ENCODE results near the gene NKD2. TPM values are rescaled to one million over a fixed set of nuclear protein-coding genes. Genes with fewer than 3 reads are reported as not detected.

Gene NKD2
- total and polyA plus RNA-seq, 5 donors from 2014 or later = not detected

DNA sequence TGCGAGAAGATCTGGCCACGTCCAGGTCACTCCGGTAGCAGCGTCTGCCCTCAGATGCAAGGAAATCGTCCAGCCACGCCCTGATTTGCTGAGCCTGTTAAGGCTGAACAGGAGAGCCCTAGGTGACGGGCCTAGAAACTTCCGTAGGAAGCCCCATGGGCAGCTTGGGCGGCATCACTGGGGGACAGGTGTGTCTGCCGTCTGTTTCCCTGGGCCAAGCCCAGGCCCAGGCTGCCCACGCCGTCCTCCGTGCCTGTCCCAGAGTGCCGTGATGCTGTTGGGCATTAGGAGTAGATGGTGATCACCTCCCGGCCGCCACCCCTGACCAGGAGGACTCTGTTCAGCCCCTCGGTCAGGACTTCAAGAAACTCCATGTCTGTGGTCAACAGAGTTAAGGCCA lies 43.5 kb downstream of the NKD2 start:
- Mint-ChIP-seq H3K4me1 (peaks cover 0 to 4% (median 0%) of the 10 kb centered on the region in 4 donors), H3K9me3 (peaks cover 0 to 3% (median 0%) of the 10 kb centered on the region in 7 donors), H3K27me3 (no peaks in the 10 kb centered on the region), H3K36me3 (peaks cover 16% of the 10 kb centered on the region), H3K4me3 (no peak overlapping the region), H3K27ac (no peak overlapping the region)
- DNase-seq (no peak), ATAC-seq (ENCODE audit: low read depth in 2 of 2) (no peak)
- no peaks in the 10 kb centered on the region for H3K9me3 ChIP-seq (ENCODE audit: control insufficient read depth in 2 of 2, low read length in 2 of 2)
- H3K4me1 ChIP-seq (ENCODE audit: control insufficient read depth, insufficient read depth, low read length, poor library complexity, severe bottlenecking) = no peaks in the 10 kb centered on the region
- H3K27ac ChIP-seq (ENCODE audit: insufficient read depth, low read length, poor library complexity, severe bottlenecking) = no peak overlapping the region
- H3K36me3 ChIP-seq (ENCODE audit: control insufficient read depth, insufficient read depth, low read length) = peaks cover 26% of the 10 kb centered on the region
- H3K4me3 ChIP-seq (ENCODE audit: low read depth, low read length) = no peak overlapping the region
- no peaks in the 10 kb centered on the region for H3K27me3 ChIP-seq (ENCODE audit: control insufficient read depth, insufficient read depth, low read length)

DNA sequence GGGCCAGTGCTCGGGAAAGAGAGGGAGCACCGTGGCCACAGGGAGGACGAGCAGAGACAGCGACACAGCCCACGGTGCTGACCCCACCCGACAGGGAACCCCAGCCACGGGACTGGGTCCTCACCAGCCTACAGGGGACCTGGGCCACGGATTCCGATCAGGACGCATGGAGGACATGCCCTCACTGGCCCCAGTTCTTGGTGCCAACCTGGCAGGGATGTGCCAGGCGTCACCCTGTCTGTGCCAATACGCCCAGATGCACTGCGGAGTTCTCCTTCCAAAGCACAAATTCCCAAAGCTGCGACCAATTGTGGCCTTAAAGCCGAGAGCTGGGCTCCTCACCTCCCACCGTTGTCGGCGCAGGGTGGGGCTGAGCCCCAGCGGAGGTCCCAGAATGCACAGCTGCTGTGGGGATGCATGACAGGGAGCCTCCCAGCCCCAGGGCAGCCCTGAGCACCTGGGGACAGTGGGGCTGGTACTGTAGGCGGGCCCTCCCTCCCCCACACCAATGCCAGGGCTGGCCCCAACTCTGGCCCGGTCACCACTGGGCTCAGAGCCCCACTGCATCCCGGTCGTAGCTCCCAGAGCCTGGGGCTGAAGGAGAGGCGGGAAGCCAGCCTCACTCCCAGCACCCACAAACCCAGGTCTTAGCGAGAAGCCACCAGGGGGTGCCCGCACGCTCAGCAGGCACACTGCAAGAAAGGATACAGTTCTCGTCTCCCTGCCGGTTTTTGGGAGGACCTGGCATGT lies 44.2 kb downstream of the NKD2 start:
- Mint-ChIP-seq H3K27ac (no peak overlapping the region), H3K36me3 (peaks cover 16% of the 10 kb centered on the region), H3K4me1 (peaks cover 0 to 4% (median 0%) of the 10 kb centered on the region in 4 donors), H3K27me3 (no peaks in the 10 kb centered on the region), H3K4me3 (no peak overlapping the region), H3K9me3 (peaks cover 0 to 3% (median 0%) of the 10 kb centered on the region in 7 donors)
- H3K27ac ChIP-seq (ENCODE audit: insufficient read depth, low read length, poor library complexity, severe bottlenecking) = no peak overlapping the region
- H3K27me3 ChIP-seq (ENCODE audit: control insufficient read depth, insufficient read depth, low read length) = no peaks in the 10 kb centered on the region
- peaks cover 26% of the 10 kb centered on the region for H3K36me3 ChIP-seq (ENCODE audit: control insufficient read depth, insufficient read depth, low read length)
- no peak overlapping the region for H3K4me3 ChIP-seq (ENCODE audit: low read depth, low read length)
- no peaks in the 10 kb centered on the region for H3K9me3 ChIP-seq (ENCODE audit: control insufficient read depth in 2 of 2, low read length in 2 of 2)
- H3K4me1 ChIP-seq (ENCODE audit: control insufficient read depth, insufficient read depth, low read length, poor library complexity, severe bottlenecking) = no peaks in the 10 kb centered on the region
- ATAC-seq (ENCODE audit: low read depth in 2 of 2) (no peak), DNase-seq (no peak)

DNA sequence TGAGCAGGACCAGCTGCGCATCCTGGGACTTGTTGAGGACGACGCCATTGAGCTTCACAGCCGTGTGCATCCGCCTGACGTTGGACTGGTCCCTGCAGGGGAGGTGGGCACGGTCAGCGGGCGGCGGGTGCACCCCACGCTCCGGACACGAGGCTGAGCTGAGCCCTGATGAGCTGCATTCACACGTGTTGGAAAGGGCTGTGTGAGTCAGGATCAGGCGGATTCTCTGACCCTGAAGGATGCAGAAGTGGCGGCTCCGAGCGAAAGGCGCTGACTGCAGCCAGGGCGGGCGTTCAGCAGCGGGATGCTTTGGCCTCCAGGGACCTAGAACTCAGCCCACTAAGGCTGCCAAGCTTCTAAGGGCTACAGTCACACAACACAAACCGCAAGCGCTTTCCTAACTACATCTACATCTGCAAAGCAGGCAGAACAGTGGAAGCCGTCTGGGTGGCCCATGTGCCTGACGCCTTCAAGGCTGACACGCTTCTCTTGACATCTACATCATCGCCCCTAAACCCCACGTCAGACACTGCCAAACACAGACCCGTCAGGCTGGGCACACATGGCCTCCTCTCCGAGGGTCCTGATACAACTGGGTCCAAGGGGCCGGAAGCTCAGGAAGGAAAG lies 44.9 kb downstream of the NKD2 start:
- H3K4me1 Mint-ChIP-seq = no peaks in the 10 kb centered on the region
- no peak overlapping the region for H3K27ac Mint-ChIP-seq
- no peaks in the 10 kb centered on the region for H3K4me1 ChIP-seq (ENCODE audit: control insufficient read depth, insufficient read depth, low read length, poor library complexity, severe bottlenecking)
- no peaks in the 10 kb centered on the region for H3K9me3 ChIP-seq (ENCODE audit: control insufficient read depth in 2 of 2, low read length in 2 of 2)
- H3K4me3 ChIP-seq (ENCODE audit: low read depth, low read length) = no peak overlapping the region
- ATAC-seq (ENCODE audit: low read depth in 2 of 2) = no peak
- H3K27me3 Mint-ChIP-seq = no peaks in the 10 kb centered on the region
- peaks cover 0 to 2% (median 0%) of the 10 kb centered on the region in 7 donors for H3K9me3 Mint-ChIP-seq
- H3K36me3 Mint-ChIP-seq = peaks cover 16% of the 10 kb centered on the region
- DNase-seq = no peak
- H3K27me3 ChIP-seq (ENCODE audit: control insufficient read depth, insufficient read depth, low read length) = no peaks in the 10 kb centered on the region
- H3K27ac ChIP-seq (ENCODE audit: insufficient read depth, low read length, poor library complexity, severe bottlenecking) = no peak overlapping the region
- H3K4me3 Mint-ChIP-seq = no peak overlapping the region
- peaks cover 26% of the 10 kb centered on the region for H3K36me3 ChIP-seq (ENCODE audit: control insufficient read depth, insufficient read depth, low read length)

DNA sequence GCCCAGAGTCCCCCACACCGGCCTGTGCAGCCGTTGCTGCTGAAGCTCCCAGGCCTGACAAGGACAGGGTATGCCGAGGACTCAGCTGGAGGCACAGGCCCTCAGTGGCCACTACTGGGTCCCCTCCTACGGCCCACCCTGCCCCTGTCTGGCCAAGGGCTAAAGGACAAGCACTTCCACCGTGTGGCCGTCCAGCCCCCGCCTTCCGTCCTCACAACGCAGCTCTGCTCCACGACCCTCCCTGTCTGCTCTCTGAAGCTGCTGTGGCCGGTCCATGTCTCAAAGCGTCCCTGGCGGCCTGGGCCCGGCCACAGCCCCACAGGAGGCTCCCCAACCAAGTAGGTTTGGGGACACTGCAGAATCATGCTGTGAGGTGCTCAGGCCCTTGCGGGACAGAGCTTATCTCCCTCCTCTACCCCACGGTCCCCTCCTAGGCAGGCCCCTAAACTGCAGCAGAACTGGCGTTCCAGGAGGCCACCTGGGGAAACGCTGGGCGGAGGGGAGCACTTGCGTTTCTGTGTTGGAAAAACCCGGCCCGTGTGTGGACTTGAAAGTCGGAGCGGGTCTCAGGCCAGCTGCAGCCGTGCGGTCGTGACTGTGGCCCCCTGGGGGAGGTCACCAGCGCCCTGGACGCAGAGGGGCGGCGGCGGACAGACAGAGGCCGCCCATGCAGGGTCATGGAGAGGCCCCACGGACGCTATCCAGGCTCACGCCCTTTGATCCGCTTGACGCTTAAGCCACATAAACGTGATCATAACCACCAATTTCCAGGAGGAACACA lies 45.6 kb downstream of the NKD2 start:
- H3K4me1 Mint-ChIP-seq = no peaks in the 10 kb centered on the region
- no peaks in the 10 kb centered on the region for H3K27me3 Mint-ChIP-seq
- Histone ChIP-seq H3K9me3 (ENCODE audit: control insufficient read depth in 2 of 2, low read length in 2 of 2) (no peaks in the 10 kb centered on the region), H3K36me3 (ENCODE audit: control insufficient read depth, insufficient read depth, low read length) (peaks cover 32% of the 10 kb centered on the region), H3K27me3 (ENCODE audit: control insufficient read depth, insufficient read depth, low read length) (no peaks in the 10 kb centered on the region), H3K27ac (ENCODE audit: insufficient read depth, low read length, poor library complexity, severe bottlenecking) (no peak overlapping the region), H3K4me1 (ENCODE audit: control insufficient read depth, insufficient read depth, low read length, poor library complexity, severe bottlenecking) (no peaks in the 10 kb centered on the region), H3K4me3 (ENCODE audit: low read depth, low read length) (no peak overlapping the region)
- DNase-seq (no peak), ATAC-seq (ENCODE audit: low read depth in 2 of 2) (no peak)
- no peak overlapping the region for H3K27ac Mint-ChIP-seq
- no peak overlapping the region for H3K4me3 Mint-ChIP-seq
- H3K9me3 Mint-ChIP-seq = peaks cover 0 to 2% (median 0%) of the 10 kb centered on the region in 7 donors
- peaks cover 16% of the 10 kb centered on the region for H3K36me3 Mint-ChIP-seq

DNA sequence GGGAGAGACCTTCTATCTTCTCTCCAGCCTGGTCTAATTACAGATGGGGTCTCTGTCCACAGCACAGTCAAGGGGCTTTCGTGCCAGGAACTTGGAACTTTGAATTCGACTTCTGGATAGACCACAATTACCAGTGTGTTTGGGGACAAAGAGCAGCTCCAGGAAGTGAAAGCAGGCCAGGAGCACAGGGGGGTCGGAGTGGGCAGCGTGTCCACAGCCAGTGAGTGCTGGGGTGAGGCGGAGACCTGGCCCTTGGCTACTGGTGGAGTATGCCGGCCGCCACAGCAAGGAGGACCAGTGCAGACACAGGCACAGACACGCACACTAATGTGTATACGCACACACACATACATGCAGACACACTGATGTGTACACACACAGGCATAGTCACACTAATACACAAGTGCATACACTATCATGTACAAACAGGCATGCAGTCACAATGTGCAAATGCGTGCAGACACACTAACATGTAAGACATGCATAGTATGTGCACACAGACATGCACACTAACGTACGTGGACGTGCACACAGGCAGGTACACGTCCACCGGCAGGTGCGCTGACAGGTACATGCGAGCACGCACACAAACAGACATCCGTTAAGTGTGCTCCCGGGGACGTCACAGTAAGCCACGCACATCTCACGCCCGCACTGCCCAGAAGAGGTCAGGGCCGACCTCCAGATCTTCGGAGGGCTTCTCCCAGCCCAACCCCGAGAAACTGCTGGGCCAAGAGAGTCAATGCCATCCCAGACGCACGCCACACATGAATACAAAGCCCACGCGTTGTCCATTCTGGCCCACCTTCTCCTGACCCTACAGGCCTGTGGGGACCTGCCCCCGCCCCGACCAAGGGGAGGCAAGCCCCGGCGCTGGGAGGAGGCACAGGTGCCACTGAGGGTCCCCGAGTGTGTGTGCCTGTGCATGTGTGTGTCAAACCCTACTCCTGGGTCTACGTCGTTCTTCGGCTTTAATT lies 46.5 kb downstream of the NKD2 start:
- no peak for ATAC-seq (ENCODE audit: low read depth in 2 of 2)
- Mint-ChIP-seq H3K4me3 (no peak overlapping the region), H3K27me3 (no peaks in the 10 kb centered on the region), H3K27ac (no peak overlapping the region), H3K9me3 (peaks cover 0 to 2% (median 0%) of the 10 kb centered on the region in 7 donors), H3K4me1 (no peaks in the 10 kb centered on the region), H3K36me3 (peaks cover 16% of the 10 kb centered on the region)
- Histone ChIP-seq H3K4me3 (ENCODE audit: low read depth, low read length) (no peak overlapping the region), H3K9me3 (ENCODE audit: control insufficient read depth in 2 of 2, low read length in 2 of 2) (no peaks in the 10 kb centered on the region), H3K27ac (ENCODE audit: insufficient read depth, low read length, poor library complexity, severe bottlenecking) (no peak overlapping the region), H3K27me3 (ENCODE audit: control insufficient read depth, insufficient read depth, low read length) (no peaks in the 10 kb centered on the region), H3K36me3 (ENCODE audit: control insufficient read depth, insufficient read depth, low read length) (peaks cover 39% of the 10 kb centered on the region), H3K4me1 (ENCODE audit: control insufficient read depth, insufficient read depth, low read length, poor library complexity, severe bottlenecking) (no peaks in the 10 kb centered on the region)
- DNase-seq = no peak

DNA sequence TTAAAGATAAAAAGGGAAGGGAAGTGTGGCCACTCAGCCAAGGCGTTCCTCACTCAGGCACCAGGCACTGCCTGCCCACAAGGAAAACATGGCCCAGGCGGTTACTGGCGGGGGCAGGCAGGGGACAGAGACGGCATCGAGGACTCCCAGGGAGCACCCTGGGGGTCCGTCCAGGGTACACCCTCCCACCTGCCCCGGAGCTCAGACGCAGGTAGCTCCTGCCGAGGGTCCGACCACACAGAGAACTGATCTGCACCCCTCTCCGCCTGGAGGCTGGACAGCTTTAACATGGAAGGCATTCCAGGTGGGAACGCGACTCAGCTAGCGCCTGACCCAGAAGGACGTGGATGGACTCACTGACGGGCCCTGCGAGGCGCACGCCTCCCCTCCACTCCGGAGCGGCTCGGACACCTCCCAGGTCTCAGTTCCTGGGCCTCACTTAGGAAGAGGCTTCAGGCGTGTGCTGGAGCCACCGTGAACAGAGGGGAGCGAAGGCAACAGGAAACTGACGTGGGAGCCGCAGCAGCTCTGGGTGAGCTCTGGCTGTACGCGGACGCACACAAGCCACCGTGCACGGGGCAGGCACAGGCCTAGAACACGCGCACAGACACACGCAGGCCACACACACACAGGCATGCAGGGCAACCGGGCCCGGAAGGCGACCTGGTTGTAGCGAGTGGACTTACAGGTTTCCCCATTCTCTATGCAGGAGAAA lies 47.5 kb downstream of the NKD2 start:
- peaks cover 16% of the 10 kb centered on the region for H3K36me3 Mint-ChIP-seq
- no peak overlapping the region for H3K27ac Mint-ChIP-seq
- no peaks in the 10 kb centered on the region for H3K4me1 ChIP-seq (ENCODE audit: control insufficient read depth, insufficient read depth, low read length, poor library complexity, severe bottlenecking)
- H3K27me3 ChIP-seq (ENCODE audit: control insufficient read depth, insufficient read depth, low read length) = no peaks in the 10 kb centered on the region
- no peak for ATAC-seq (ENCODE audit: low read depth in 2 of 2)
- H3K36me3 ChIP-seq (ENCODE audit: control insufficient read depth, insufficient read depth, low read length) = peaks cover 44% of the 10 kb centered on the region
- H3K27ac ChIP-seq (ENCODE audit: insufficient read depth, low read length, poor library complexity, severe bottlenecking) = no peak overlapping the region
- DNase-seq = no peak
- H3K4me1 Mint-ChIP-seq = no peaks in the 10 kb centered on the region
- peaks cover 0 to 2% (median 0%) of the 10 kb centered on the region in 7 donors for H3K9me3 Mint-ChIP-seq
- no peaks in the 10 kb centered on the region for H3K27me3 Mint-ChIP-seq
- no peak overlapping the region for H3K4me3 Mint-ChIP-seq
- H3K9me3 ChIP-seq (ENCODE audit: control insufficient read depth in 2 of 2, low read length in 2 of 2) = no peaks in the 10 kb centered on the region
- H3K4me3 ChIP-seq (ENCODE audit: low read depth, low read length) = no peak overlapping the region
